Activated CD4-positive, alpha-beta T cell treated with anti-CD3 and anti-CD28 coated beads, Interleukin-2, amount 10 ng/mL, durations not matched to agents 24 days and 14 days (primary cell): ENCODE measurements around the gene CRYBG3. TPM values are rescaled to one million over a fixed set of nuclear protein-coding genes. Genes with fewer than 3 reads are reported as not detected.

Experiments used
- DNase-seq: peaks from one replicate; pipeline ENCODE4 v3.0.0; 2022
- H3K27ac Mint-ChIP-seq: one replicate; pipeline ENCODE4 v1.8.0; 2022; ENCODE audit warnings: mild to moderate bottlenecking, mixed read lengths
- H3K27me3 Mint-ChIP-seq: one replicate; pipeline ENCODE4 v1.8.0; 2022; ENCODE audit warnings: mixed read lengths
- H3K36me3 Mint-ChIP-seq: one replicate; pipeline ENCODE4 v1.8.0; 2022; ENCODE audit warnings: low read depth, mild to moderate bottlenecking, mixed read lengths
- H3K4me1 Mint-ChIP-seq: one replicate; pipeline ENCODE4 v1.8.0; 2021; ENCODE audit warnings: mixed read lengths
- H3K4me3 Mint-ChIP-seq: one replicate; pipeline ENCODE4 v1.8.0; 2022; ENCODE audit warnings: mild to moderate bottlenecking, moderate library complexity, mixed read lengths
- H3K9me3 Mint-ChIP-seq: one replicate; pipeline ENCODE4 v1.8.0; 2021; ENCODE audit warnings: mixed read lengths
- intact Hi-C: fragments of 100-400 bp; cut with micrococcal nuclease; formaldehyde crosslinking; loops from one replicate; pipeline ENCODE4 v1.15.1; 2023
- total RNA-seq: library from RNA; stranded (reverse); gene quantifications from 2 replicates; pipeline ENCODE4 v1.2.3, GENCODE V29; 2022

Gene CRYBG3
- total RNA-seq, 1 donor from 2014 or later = 8.3 TPM

GRCh38 chr3:97949743-97950142 is 127.9 kb downstream of the CRYBG3 start:
- H3K27me3 Mint-ChIP-seq = no peaks in the 10 kb centered on the region
- no peak overlapping the region for H3K27ac Mint-ChIP-seq
- H3K9me3 Mint-ChIP-seq = no peaks in the 10 kb centered on the region
- no peak overlapping the region for H3K4me3 Mint-ChIP-seq
- H3K36me3 Mint-ChIP-seq = peaks cover 78% of the 10 kb centered on the region
- intact Hi-C loops = no loop called here
- peaks cover 13% of the 10 kb centered on the region for H3K4me1 Mint-ChIP-seq
- DNase-seq = no peak

DNA sequence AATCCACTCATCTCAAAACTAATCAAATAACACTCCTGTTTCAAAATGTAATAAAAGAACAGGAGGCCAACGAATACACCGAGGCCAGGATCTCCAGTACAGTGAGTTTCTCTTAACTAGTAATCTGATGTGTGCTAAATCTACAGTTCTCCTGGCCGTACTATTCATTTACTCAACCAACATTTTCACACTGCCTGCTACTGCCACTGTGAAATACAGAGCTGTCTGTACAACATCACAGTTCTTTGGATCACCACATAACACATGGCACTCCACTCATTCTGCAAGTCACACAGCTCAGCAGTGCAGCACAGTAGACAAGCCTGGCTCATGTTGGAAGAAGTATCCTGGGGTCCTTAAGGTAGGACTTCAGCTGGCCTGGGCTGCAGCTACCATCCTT is 128.5 kb downstream of the CRYBG3 start:
- intact Hi-C loops = no loop called here
- H3K4me3 Mint-ChIP-seq = no peak overlapping the region
- H3K27me3 Mint-ChIP-seq = no peaks in the 10 kb centered on the region
- peaks cover 82% of the 10 kb centered on the region for H3K36me3 Mint-ChIP-seq
- DNase-seq = no peak
- peaks cover 16% of the 10 kb centered on the region for H3K4me1 Mint-ChIP-seq
- no peaks in the 10 kb centered on the region for H3K9me3 Mint-ChIP-seq
- peak overlapping the region; percentile 12 for H3K27ac Mint-ChIP-seq

- H3K27ac Mint-ChIP-seq = peak overlapping the region; percentile 5
- intact Hi-C loops = no loop called here
- peaks cover 77% of the 10 kb centered on the region for H3K36me3 Mint-ChIP-seq
- H3K4me1 Mint-ChIP-seq = peaks cover 15% of the 10 kb centered on the region
- H3K9me3 Mint-ChIP-seq = no peaks in the 10 kb centered on the region
- no peaks in the 10 kb centered on the region for H3K27me3 Mint-ChIP-seq
- DNase-seq = no peak
- no peak overlapping the region for H3K4me3 Mint-ChIP-seq
Observed at GRCh38 chr3:97952280-97952679, 130.5 kb downstream of the CRYBG3 start.

GRCh38 chr3:97952872-97953271 is 131.1 kb downstream of the CRYBG3 start:
- Mint-ChIP-seq H3K4me3 (no peak overlapping the region), H3K27me3 (no peaks in the 10 kb centered on the region), H3K36me3 (peaks cover 76% of the 10 kb centered on the region), H3K4me1 (peaks cover 15% of the 10 kb centered on the region), H3K9me3 (no peaks in the 10 kb centered on the region), H3K27ac (no peak overlapping the region)
- no peak for DNase-seq
- intact Hi-C loops = no loop called here

- DNase-seq = no peak
- H3K27ac Mint-ChIP-seq = no peak overlapping the region
- H3K4me3 Mint-ChIP-seq = no peak overlapping the region
- intact Hi-C loops = no loop called here
- H3K36me3 Mint-ChIP-seq = peaks cover 75% of the 10 kb centered on the region
- H3K27me3 Mint-ChIP-seq = no peaks in the 10 kb centered on the region
- H3K4me1 Mint-ChIP-seq = peaks cover 17% of the 10 kb centered on the region
- no peaks in the 10 kb centered on the region for H3K9me3 Mint-ChIP-seq
Observed at GRCh38 chr3:97954228-97954827, 132.5 kb downstream of the CRYBG3 start.

GRCh38 chr3:97956051-97956450 is 134.2 kb downstream of the CRYBG3 start:
- Mint-ChIP-seq H3K36me3 (peaks cover 67% of the 10 kb centered on the region), H3K4me1 (peaks cover 19% of the 10 kb centered on the region), H3K27me3 (no peaks in the 10 kb centered on the region), H3K9me3 (no peaks in the 10 kb centered on the region), H3K4me3 (no peak overlapping the region), H3K27ac (no peak overlapping the region)
- no peak for DNase-seq
- intact Hi-C loops = no loop called here

DNA sequence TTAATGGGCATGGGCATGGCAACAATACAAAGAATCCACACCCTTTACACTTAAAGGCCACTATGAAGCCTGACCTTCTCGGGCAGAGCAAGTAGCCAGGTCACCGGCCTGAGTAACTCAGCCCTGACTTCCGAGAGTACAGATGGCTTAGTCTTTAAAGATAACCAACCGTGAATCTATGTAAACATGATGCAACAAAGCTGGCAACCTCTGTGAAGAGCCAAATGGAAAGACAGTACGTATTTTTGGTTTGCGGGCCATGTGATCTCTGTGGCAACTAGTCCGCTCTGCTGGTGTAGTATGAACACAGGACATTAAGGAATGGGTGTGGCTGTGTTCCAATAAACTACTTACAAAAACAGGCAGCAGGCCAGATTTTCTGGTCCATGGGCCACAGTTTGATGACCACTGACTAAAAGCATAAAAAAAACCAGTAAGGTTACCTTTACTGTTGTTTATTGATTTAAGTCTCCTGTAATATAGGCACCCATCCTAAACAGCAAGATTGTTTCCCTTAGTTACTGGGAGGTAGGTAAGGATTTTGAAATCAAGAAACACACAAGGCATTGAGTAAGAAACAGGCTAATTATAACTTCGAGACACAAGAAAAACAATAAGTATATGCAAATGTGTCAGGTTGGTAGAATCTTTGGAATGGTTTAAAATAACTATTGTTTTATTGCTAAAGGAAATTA is 136.0 kb downstream of the CRYBG3 start:
- Mint-ChIP-seq H3K9me3 (no peaks in the 10 kb centered on the region), H3K4me1 (peaks cover 34% of the 10 kb centered on the region), H3K36me3 (peaks cover 68% of the 10 kb centered on the region), H3K27ac (peak overlapping the region; percentile 45), H3K27me3 (no peaks in the 10 kb centered on the region), H3K4me3 (no peak overlapping the region)
- intact Hi-C loops = no loop called here
- no peak for DNase-seq

DNA sequence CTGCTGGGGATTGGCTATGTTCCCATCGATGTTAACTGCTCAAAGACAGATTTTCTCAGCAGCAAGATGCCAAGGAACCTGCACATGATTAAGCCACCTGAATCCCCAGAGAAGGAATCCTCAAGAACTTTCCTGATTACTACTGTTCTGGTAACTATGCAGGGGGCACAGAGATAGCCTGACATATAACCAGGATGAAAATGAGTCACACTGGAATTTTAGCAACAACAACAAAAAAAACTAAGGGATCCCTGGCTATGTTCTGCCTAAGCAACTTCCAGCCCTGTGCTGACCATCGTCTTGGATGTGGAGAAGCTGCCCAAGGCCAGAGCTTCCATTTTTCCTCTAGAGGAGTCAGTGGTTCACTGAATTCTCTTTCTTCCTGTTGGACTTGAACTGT is 136.6 kb downstream of the CRYBG3 start:
- Mint-ChIP-seq H3K4me1 (peaks cover 31% of the 10 kb centered on the region), H3K27ac (no peak overlapping the region), H3K9me3 (no peaks in the 10 kb centered on the region), H3K27me3 (no peaks in the 10 kb centered on the region), H3K36me3 (peaks cover 64% of the 10 kb centered on the region), H3K4me3 (no peak overlapping the region)
- intact Hi-C loops = no loop called here
- DNase-seq = no peak

- Mint-ChIP-seq H3K36me3 (peaks cover 65% of the 10 kb centered on the region), H3K4me1 (peaks cover 35% of the 10 kb centered on the region), H3K4me3 (no peak overlapping the region), H3K27ac (no peak overlapping the region), H3K9me3 (no peaks in the 10 kb centered on the region), H3K27me3 (no peaks in the 10 kb centered on the region)
- intact Hi-C loops = no loop called here
- DNase-seq = no peak
Observed at GRCh38 chr3:97958796-97959195, 137.0 kb downstream of the CRYBG3 start.

GRCh38 chr3:97959872-97960271 is 138.1 kb downstream of the CRYBG3 start:
- Mint-ChIP-seq H3K4me3 (no peak overlapping the region), H3K36me3 (peaks cover 66% of the 10 kb centered on the region), H3K9me3 (no peaks in the 10 kb centered on the region), H3K27ac (no peak overlapping the region), H3K4me1 (peaks cover 41% of the 10 kb centered on the region), H3K27me3 (no peaks in the 10 kb centered on the region)
- DNase-seq = no peak
- intact Hi-C loops = no loop called here

DNA sequence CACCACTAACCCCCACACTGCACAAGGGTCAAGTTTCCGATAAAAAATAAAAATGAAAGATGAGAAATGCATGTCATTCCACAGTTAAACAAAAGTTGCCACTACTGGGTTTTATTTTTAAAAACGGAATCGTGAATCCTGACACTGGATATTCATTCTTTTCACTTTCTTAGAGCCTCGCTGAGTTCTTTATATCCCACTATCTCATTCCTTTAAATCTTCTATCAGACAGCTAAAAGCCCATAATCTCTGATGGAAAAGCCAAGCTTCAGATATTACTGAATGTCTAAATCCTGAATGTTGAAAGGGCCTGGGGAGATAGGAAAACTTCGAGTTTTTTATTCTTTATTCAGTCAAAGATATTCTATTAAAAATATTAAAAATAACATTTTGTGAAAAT is 138.7 kb downstream of the CRYBG3 start:
- Mint-ChIP-seq H3K27me3 (no peaks in the 10 kb centered on the region), H3K27ac (no peak overlapping the region), H3K4me1 (peaks cover 41% of the 10 kb centered on the region), H3K36me3 (peaks cover 64% of the 10 kb centered on the region), H3K4me3 (no peak overlapping the region), H3K9me3 (no peaks in the 10 kb centered on the region)
- no peak for DNase-seq
- intact Hi-C loops = no loop called here

- DNase-seq = no peak
- intact Hi-C loops = no loop called here
- Mint-ChIP-seq H3K4me1 (peaks cover 45% of the 10 kb centered on the region), H3K27me3 (no peaks in the 10 kb centered on the region), H3K4me3 (peak overlapping the region; percentile 2), H3K27ac (peak overlapping the region; percentile 45), H3K9me3 (no peaks in the 10 kb centered on the region), H3K36me3 (peaks cover 65% of the 10 kb centered on the region)
Observed at GRCh38 chr3:97960993-97961766, 139.4 kb downstream of the CRYBG3 start.

- Mint-ChIP-seq H3K4me1 (peaks cover 68% of the 10 kb centered on the region), H3K4me3 (peak overlapping the region; percentile 94), H3K27ac (peak overlapping the region; percentile 27), H3K9me3 (no peaks in the 10 kb centered on the region), H3K27me3 (no peaks in the 10 kb centered on the region), H3K36me3 (peaks cover 43% of the 10 kb centered on the region)
- DNase-seq = no peak
- intact Hi-C loops = loop anchor here (2.0 kb wide), 1 partner anchor 21 kb away; no protein-coding TSS in a partner anchor
Observed at GRCh38 chr3:97967966-97968365, 146.2 kb downstream of the CRYBG3 start.

- peak; percentile 78 for DNase-seq
- intact Hi-C loops = loop anchor here (2.0 kb wide), 1 partner anchor 22 kb away; no protein-coding TSS in a partner anchor
- peaks cover 43% of the 10 kb centered on the region for H3K36me3 Mint-ChIP-seq
- peak overlapping the region; percentile 94 for H3K4me3 Mint-ChIP-seq
- H3K9me3 Mint-ChIP-seq = no peaks in the 10 kb centered on the region
- peaks cover 71% of the 10 kb centered on the region for H3K4me1 Mint-ChIP-seq
- H3K27me3 Mint-ChIP-seq = no peaks in the 10 kb centered on the region
- H3K27ac Mint-ChIP-seq = peak overlapping the region; percentile 99
Observed at GRCh38 chr3:97968376-97968775, 146.6 kb downstream of the CRYBG3 start.
